Stimulated activated CD4-positive, alpha-beta T cell treated with anti-CD3 and anti-CD28 coated beads, Interleukin-4, amount 100 ng/mL, for 48 hours (primary cell): ENCODE measurements around the gene UGT1A4.
"Not testable (repeated sequence)": the region's sequence is repeated elsewhere in the genome, so short reads cannot be mapped to it uniquely, and the experiment has no call there.

ENCODE experiments used
- DNase-seq, 2 donors: peaks; one replicate each; pipeline ENCODE4 v3.0.0-alpha.2; 2020; ENCODE audit warnings: low read depth in 2 of 2

UGT1A4 gene

DNA sequence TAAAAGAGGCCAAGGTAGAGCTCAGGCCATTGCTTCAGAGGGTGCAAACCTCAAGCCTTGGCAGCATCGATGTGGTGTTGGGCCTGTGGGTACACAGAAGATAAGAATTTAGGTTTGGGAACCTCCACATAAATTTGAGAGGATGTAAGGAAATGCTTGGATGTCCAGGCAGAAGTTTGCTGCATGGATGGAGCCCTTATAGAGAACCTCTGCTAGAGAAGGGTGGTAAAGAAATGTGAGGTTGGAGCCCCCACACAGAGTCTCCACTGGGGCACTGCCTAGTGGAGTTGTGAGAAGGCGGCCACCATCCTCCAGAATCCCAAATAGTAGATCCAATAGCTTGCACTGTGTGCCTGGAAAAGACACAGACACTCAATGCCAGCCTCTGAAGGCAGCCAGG, 32.2 kb downstream of the UGT1A4 start:
- DNase-seq = not testable (repeated sequence)

- DNase-seq = not testable (repeated sequence)
These were observed 32.9 kb downstream of the UGT1A4 start for GRCh38 chr2:233751212-233752009.

GRCh38 chr2:233754872-233755611, 36.5 kb downstream of the UGT1A4 start:
- DNase-seq = no peak

GRCh38 chr2:233756429-233757081, 38.0 kb downstream of the UGT1A4 start:
- DNase-seq = no peak

GRCh38 chr2:233758141-233758540, 39.6 kb downstream of the UGT1A4 start:
- no peak for DNase-seq

DNA sequence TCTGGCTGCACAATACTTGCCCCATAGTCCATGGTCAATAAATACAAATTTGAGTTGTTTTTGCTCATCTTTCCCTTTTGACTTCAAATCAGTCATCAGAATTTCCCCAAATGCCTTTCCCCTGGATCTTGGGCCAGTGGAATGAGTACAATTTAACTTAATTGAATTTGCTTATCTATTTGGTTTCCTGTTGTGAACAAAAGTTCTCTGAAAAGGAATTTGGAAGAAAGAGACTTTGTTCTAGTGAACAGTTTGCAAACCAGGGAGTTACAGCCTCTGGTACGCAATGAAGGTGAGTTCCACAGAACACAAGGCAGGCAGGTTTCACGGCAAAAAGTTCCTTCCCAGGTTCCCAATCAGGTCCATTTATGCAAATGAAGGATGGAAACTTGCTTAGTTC, 40.3 kb downstream of the UGT1A4 start:
- DNase-seq = no peak

- no peak for DNase-seq
These were observed 41.5 kb downstream of the UGT1A4 start, which contains the start of gene UGT1A1 for GRCh38 chr2:233760043-233760442. UGT1A1 (plus strand) TSS chr2:233760270; CDS start chr2:233760288, 18 bp downstream.

DNA sequence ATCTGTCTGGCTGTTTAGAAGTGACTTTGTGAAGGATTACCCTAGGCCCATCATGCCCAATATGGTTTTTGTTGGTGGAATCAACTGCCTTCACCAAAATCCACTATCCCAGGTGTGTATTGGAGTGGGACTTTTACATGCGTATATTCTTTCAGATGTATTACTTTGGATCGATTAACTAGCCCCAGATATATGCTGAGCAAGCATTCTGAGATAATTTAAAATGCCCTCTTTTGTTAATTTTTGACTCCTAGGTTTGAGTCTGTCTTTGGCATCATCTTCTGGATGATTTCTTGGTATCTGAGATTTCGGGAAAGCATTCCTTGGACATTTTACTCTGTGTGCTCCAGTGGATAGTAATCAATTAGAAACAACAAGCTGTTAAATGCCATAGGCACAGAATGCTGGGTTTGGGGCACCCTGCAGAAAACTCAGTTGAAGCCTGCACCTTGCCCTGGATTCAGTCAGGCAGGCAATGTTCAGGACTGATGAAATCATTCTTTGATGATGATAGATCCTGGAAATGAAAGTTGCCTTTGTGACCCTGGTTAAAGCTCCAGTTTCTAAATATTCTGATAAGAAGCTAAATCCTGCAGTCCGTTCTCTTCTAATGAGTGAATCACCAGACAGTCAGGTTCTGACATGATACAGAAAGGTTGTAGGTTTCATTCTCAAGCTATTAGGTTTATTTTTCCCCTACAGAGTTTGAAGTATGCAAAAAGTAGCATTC, 42.7 kb downstream of the UGT1A4 start:
- no peak for DNase-seq

DNA sequence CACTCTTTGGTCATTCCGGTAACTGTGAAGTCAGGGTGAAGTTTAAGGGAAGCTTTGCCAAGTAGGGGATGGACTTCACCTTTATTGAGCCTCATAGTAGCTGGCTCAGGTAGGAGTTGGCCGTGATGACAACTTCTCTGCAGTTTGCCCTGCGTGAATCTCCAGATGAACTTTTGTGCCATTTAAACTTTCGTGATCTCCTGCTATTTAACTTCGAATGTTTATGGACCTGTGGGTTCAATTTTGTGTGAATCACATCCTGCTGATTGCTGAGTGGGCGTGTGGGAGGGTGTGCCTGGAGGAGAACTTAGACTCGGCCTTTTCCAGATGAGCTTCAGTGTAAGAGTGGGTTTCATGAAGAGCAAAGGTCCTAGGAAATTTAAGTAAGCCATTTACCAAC, 45.7 kb downstream of the UGT1A4 start:
- no peak for DNase-seq

GRCh38 chr2:233764761-233765160, 46.2 kb downstream of the UGT1A4 start:
- no peak for DNase-seq

DNA sequence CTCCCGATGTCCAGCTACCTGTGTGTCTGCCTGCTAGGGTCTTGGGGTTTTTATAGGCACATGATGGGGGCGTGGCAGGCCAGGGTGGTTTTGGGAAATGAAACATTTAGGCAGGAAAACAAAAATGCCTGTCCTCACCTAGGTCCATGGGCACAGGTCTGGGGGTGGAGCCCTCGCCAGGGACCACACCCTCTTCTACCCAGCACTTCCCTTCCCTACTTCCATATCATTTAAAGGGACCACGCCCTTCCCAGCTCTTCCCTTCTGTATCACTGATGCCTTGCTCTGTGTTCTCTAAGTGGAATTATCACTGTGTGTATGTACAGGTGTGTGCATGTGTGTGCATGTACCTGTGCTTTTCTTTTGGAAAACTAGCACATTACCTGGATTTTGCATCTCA, 47.9 kb downstream of the UGT1A4 start:
- no peak for DNase-seq

DNA sequence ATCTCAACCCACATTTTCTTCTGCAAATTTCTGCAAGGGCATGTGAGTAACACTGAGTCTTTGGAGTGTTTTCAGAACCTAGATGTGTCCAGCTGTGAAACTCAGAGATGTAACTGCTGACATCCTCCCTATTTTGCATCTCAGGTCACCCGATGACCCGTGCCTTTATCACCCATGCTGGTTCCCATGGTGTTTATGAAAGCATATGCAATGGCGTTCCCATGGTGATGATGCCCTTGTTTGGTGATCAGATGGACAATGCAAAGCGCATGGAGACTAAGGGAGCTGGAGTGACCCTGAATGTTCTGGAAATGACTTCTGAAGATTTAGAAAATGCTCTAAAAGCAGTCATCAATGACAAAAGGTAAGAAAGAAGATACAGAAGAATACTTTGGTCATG, 49.5 kb downstream of the UGT1A4 start:
- DNase-seq = no peak

DNA sequence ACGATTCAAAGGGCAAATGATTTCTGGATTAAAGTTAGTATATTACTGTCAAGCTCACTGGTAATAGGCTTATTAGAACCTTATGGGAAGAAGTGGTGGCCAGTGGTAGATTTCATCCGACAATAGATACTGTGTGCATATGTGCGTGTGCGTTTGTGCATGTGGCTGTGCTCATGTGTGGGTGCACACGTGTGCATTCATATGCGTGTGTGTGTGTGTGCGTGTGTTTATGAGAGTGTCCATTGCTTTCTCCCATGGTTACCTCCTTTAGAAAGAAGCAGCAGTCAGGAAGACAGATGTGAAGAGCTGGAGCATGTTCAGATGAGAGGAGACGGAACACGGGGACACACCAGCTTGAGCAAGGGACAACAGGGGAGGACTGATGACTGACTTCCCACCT, 50.7 kb downstream of the UGT1A4 start:
- DNase-seq = no peak

- no peak for DNase-seq
These were observed 53.6 kb downstream of the UGT1A4 start for GRCh38 chr2:233772153-233772552.

GRCh38 chr2:233772583-233772982, 54.0 kb downstream of the UGT1A4 start:
- no peak for DNase-seq

DNA sequence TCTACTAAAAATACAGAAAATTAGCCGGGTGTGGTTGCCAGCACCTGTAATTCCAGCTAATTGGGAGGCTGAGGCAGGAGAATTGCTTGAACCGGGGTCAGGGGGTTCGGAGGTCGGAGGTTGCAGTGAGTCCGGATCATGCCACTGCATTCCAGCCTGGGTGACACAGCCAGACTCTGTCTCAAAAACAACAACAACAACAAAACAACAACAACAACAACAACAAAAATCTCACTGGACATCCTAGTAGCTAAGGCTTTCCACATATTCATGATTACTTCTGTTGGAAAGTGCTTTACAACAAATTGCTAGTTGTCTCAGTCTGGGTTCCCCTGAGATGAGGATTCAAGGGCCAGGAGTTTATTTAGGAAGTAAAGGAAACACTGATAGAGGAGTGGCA, 55.3 kb downstream of the UGT1A4 start:
- no peak for DNase-seq

DNA sequence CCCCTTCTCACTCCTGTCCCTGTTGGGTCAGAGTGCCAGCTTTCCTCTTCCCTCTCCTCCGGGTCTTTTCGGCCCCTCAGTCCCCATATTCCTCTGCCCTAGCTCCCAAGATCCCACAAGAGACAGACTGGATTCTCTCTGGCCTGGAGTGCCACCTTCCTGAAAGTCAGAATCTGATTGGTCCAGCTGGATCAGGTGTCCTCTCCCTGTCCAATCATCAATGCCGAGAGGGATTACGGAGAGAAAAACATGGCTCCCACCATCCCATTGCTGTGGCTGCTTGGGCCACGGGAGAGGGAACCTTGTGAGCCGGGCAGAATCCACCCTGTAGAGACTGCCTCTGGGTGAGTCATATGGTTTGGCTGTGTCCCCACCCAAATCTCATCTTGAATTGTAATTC, 56.9 kb downstream of the UGT1A4 start:
- DNase-seq = no peak

GRCh38 chr2:233778030-233778429, 59.5 kb downstream of the UGT1A4 start, which contains the start of gene MROH2A:
MROH2A (plus strand) TSS chr2:233778330; CDS start chr2:233779359, 1,029 bp downstream.
- DNase-seq = no peak

DNA sequence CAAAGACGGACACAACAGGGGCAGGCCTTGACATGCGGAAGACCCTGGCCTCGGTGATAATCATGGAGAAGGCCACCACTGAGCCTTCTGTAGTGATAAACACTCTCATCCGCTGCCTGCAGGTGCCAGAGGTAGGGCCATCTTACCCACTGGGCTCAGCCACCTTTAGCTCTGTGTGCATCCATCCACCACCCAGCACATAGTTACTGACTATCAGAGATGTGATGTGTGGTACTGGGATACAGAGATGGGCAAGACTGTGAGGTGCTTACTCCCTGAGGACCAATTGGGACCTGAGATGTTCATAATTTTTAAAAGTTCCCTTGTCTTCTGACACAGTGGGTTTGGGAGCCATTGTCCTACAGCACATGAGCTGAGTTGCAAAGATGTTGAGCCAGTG, 61.2 kb downstream of the UGT1A4 start:
- DNase-seq = no peak

DNA sequence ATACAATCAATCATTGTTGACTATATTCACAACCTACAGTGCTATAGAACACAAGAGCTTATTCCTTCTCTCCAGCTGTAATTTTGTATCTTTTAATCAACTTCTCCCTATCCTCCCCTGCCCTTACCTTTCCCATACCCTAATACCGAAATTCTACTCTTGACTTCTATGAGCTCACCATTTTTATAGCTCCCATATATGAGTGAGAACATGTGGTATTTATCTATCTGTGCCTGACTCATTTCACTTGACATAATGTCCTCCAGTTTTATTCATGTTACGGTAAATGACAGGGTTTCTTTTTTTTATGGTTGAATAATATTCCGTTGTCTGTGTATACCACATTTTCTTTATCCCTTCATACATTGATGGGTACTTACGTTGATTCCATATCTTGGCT, 62.2 kb downstream of the UGT1A4 start:
- DNase-seq = no peak

DNA sequence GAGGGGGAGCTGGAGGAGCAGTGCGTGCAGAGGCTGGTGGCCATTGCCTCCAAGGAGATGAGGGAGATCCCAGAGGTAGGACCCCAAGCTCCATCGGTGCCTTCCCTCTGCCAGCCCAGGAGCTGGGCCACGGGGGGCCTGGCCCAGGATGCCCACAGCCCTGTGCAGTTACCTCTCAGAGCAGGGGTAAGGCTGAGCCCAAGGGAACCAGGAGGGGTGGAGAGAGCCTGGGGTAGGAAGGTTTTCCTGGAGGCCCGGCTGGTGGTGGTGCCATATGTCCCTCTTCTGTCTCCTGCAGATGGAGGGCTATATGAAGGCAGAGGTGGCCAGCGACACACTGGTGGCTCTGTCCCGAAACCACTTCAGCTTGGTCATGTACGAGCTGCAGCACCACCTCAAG, 71.0 kb downstream of the UGT1A4 start:
- no peak for DNase-seq
